SK-N-MC (cell line): ENCODE data around the gene SLC25A45.

Experiments used
- EZH2 ChIP-seq: fragments of 200-600 bp; sonication (generic); IDR thresholded peaks from one replicate; pipeline ENCODE4 v1.6.1; 2017; ENCODE audit warnings: antibody characterized with exemption
- POLR2AphosphoS5 ChIP-seq: IDR thresholded peaks from 2 replicates; pipeline ENCODE4 v1.6.1; 2012; ENCODE audit warnings: mild to moderate bottlenecking, low read depth, low read length, borderline replicate concordance

DNA sequence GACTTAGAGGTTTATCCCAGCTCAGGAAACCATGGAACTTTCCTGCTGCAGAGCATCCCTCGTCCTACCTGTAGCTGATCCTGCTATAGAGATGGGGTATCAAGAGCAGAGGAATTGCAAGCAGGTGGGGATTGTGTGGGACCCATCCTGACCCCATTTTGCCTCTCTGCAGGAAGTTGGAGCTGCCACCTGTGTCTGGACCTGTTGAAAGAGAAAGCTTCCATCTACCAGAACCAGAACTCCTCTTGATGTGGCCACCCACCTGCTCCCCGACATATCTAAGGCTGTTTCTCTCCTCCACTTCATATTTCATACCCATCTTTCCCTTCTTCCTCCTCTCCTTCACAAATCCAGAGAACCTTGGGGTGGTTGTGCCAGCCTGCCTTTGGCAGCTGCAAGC lies 30.9 kb downstream of the SLC25A45 start:
- no peak for TF ChIP-seq EZH2
- TF ChIP-seq POLR2AphosphoS5 = no peak
